Loucy (cell line): ENCODE measurements around the gene CKAP4.
A peak's percentile ranks its signal among the peaks of the same experiment; 100 is the strongest.

Source experiments
- H2AFZ ChIP-seq: fragments of 200-600 bp; sonication (generic); 2 replicates; pipeline ENCODE4 v1.6.0; 2016; ENCODE audit warnings: antibody characterized with exemption, mild to moderate bottlenecking, low read length, moderate library complexity
- H3F3A ChIP-seq: fragments of 200-600 bp; 2 replicates; pipeline ENCODE4 v1.6.0; 2016; ENCODE audit warnings: antibody characterized with exemption, low read depth, mild to moderate bottlenecking
- H3K27me3 ChIP-seq: fragments of 200-600 bp; sonication (generic); 2 replicates; pipeline ENCODE4 v1.6.1; 2014; ENCODE audit warnings: low read length, mild to moderate bottlenecking; ENCODE audit not compliant: insufficient read depth, poor library complexity, severe bottlenecking
- H3K36me3 ChIP-seq: fragments of 200-600 bp; sonication (generic); 2 replicates; pipeline ENCODE4 v1.6.1; 2016; ENCODE audit warnings: low read length; ENCODE audit not compliant: insufficient read depth
- H3K4me1 ChIP-seq: fragments of 200-600 bp; sonication (generic); 2 replicates; pipeline ENCODE4 v1.5.1; 2014; ENCODE audit warnings: low read length, mild to moderate bottlenecking; ENCODE audit not compliant: insufficient read depth, poor library complexity, severe bottlenecking
- H3K4me2 ChIP-seq: fragments of 200-600 bp; sonication (generic); 2 replicates; pipeline ENCODE4 v1.6.0; 2014; ENCODE audit warnings: antibody characterized with exemption, low read length, low read depth, mild to moderate bottlenecking; ENCODE audit not compliant: poor library complexity, severe bottlenecking
- H3K4me3 ChIP-seq: fragments of 200-600 bp; sonication (generic); 2 replicates; pipeline ENCODE4 v1.5.1; 2014; ENCODE audit warnings: low read length, mild to moderate bottlenecking, mixed read lengths; ENCODE audit not compliant: poor library complexity, severe bottlenecking
- H3K79me2 ChIP-seq: fragments of 200-600 bp; sonication (generic); 2 replicates; pipeline ENCODE4 v1.6.1; 2014; ENCODE audit warnings: low read length; ENCODE audit not compliant: insufficient read depth
- H3K9ac ChIP-seq: fragments of 200-600 bp; sonication (generic); 2 replicates; pipeline ENCODE4 v1.6.0; 2014; ENCODE audit warnings: mild to moderate bottlenecking, low read depth, low read length, moderate library complexity; ENCODE audit not compliant: poor library complexity, severe bottlenecking
- H3K9me2 ChIP-seq: fragments of 200-600 bp; sonication (generic); replicated peaks from 2 replicates; pipeline ENCODE4 v1.6.1; 2016; ENCODE audit warnings: low read depth, low read length, mixed read lengths
- H3K9me3 ChIP-seq: fragments of 200-600 bp; sonication (generic); 2 replicates; pipeline ENCODE4 v1.6.1; 2014; ENCODE audit warnings: mild to moderate bottlenecking, antibody characterized with exemption, low read length, low read depth; ENCODE audit not compliant: insufficient read depth
- H4K20me1 ChIP-seq: fragments of 200-600 bp; sonication (generic); 2 replicates; pipeline ENCODE4 v1.6.0; 2014; ENCODE audit warnings: antibody characterized with exemption, low read length, mild to moderate bottlenecking; ENCODE audit not compliant: insufficient read depth, poor library complexity, severe bottlenecking
- EZH2phosphoT487 ChIP-seq: fragments of 200-600 bp; IDR thresholded peaks from 2 replicates; pipeline ENCODE4 v1.6.1; 2018; ENCODE audit warnings: antibody characterized with exemption, mild to moderate bottlenecking, moderate library complexity, borderline replicate concordance
- TF ChIP-seq, protein P1 (sequence below): fragments of 200-600 bp; sonication (generic); conservative IDR thresholded peaks from 2 replicates; pipeline ENCODE4 v1.5.1; 2014; ENCODE audit warnings: mild to moderate bottlenecking, antibody characterized with exemption, low read length

Gene CKAP4

DNA sequence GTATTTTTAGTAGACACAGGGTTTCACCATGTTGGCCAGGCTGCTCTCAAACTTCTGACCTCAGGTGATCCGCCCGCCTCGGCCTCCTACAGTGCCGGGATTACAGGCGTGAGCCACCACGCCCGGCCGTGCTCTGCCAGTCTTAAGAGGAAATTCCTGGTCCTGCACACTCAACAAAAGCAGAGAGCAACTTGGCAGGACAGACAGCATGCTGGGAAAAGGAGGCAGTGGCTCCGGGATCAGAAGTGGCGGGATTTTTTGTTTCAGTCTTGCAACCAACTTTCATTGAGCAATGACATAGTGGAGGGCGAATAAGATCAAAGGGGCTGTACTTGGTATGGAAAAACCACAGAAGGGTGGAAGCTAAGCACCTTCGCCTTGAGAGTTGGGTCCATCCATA, 2.1 kb downstream of the CKAP4 start:
- H4K20me1 ChIP-seq: peaks cover 20% of the 10 kb centered on the region
- H3K9me2 ChIP-seq: no peaks in the 10 kb centered on the region
- TF ChIP-seq, protein P1, sequence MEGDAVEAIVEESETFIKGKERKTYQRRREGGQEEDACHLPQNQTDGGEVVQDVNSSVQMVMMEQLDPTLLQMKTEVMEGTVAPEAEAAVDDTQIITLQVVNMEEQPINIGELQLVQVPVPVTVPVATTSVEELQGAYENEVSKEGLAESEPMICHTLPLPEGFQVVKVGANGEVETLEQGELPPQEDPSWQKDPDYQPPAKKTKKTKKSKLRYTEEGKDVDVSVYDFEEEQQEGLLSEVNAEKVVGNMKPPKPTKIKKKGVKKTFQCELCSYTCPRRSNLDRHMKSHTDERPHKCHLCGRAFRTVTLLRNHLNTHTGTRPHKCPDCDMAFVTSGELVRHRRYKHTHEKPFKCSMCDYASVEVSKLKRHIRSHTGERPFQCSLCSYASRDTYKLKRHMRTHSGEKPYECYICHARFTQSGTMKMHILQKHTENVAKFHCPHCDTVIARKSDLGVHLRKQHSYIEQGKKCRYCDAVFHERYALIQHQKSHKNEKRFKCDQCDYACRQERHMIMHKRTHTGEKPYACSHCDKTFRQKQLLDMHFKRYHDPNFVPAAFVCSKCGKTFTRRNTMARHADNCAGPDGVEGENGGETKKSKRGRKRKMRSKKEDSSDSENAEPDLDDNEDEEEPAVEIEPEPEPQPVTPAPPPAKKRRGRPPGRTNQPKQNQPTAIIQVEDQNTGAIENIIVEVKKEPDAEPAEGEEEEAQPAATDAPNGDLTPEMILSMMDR: no peak
- TF ChIP-seq EZH2phosphoT487: no peak
- no peaks in the 10 kb centered on the region for H3K9me3 ChIP-seq
- H3K9ac ChIP-seq: peak overlapping the region; percentile 93
- H3K4me1 ChIP-seq: peaks cover 46% of the 10 kb centered on the region
- H2AFZ ChIP-seq: no peak overlapping the region
- H3K4me2 ChIP-seq: peak overlapping the region; percentile 95
- peak overlapping the region; percentile 93 for H3K4me3 ChIP-seq
- no peaks in the 10 kb centered on the region for H3K27me3 ChIP-seq
- H3F3A ChIP-seq: no peaks in the 10 kb centered on the region; the same call in 1 of the 2 replicates
- H3K79me2 ChIP-seq: peaks cover 35% of the 10 kb centered on the region
- H3K36me3 ChIP-seq: no peaks in the 10 kb centered on the region

DNA sequence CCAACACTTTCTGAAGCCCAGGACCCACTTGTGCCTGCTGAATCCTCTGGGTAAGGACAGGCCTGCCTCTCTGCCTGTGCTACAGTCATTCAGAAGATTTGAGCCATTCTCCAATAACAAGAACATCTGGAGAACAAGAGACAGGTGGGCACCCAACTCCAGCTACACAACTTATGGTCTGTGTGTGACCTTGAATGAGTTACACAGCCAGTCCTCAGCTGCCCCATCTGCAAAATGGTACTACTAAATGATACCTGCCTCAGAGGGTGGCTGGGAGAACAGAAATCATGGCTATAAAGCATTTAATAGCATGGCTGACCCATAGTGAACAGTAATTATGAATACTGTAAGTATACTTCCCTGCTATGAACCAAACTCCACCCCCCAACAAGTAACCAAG, 4.2 kb downstream of the CKAP4 start:
- H3K36me3 ChIP-seq: peaks cover 11% of the 10 kb centered on the region; the same call in 1 of the 2 replicates
- H3K9me2 ChIP-seq: no peaks in the 10 kb centered on the region
- H2AFZ ChIP-seq: no peak overlapping the region
- H3K27me3 ChIP-seq: no peaks in the 10 kb centered on the region
- no peaks in the 10 kb centered on the region for H3K9me3 ChIP-seq
- H4K20me1 ChIP-seq: peaks cover 20% of the 10 kb centered on the region
- peaks cover 35% of the 10 kb centered on the region for H3K79me2 ChIP-seq
- no peak for TF ChIP-seq EZH2phosphoT487
- TF ChIP-seq, protein P1: no peak
- H3K9ac ChIP-seq: no peak overlapping the region
- H3K4me1 ChIP-seq: peaks cover 37% of the 10 kb centered on the region
- peak overlapping the region; percentile 0 for H3K4me3 ChIP-seq
- no peaks in the 10 kb centered on the region for H3F3A ChIP-seq
- H3K4me2 ChIP-seq: peak overlapping the region; percentile 45

DNA sequence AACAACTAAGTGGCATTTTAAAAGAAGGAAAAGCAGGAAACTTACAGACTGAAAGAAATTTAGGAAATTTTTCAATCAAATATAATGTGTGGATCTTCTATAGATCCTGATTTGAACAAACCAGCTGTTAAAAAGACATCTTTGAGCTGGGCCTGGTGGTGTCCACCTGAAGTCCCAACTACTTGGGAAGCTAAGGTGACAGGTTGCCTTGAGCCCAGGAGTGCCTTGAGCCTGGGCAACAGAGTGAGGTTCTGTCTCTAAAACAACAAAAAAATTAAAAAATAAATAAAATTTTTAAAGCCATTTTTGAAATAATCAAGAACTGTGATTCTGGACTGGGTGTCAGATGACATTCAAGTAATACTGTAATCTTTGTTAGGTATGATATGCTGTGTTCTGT, 7.0 kb downstream of the CKAP4 start:
- H4K20me1 ChIP-seq: peaks cover 11% of the 10 kb centered on the region
- H3K79me2 ChIP-seq: peaks cover 20% of the 10 kb centered on the region
- no peak overlapping the region for H3K4me2 ChIP-seq
- H3K4me3 ChIP-seq: no peak overlapping the region
- H3F3A ChIP-seq: no peaks in the 10 kb centered on the region
- no peaks in the 10 kb centered on the region for H3K9me2 ChIP-seq
- TF ChIP-seq EZH2phosphoT487: no peak
- TF ChIP-seq, protein P1: no peak
- no peak overlapping the region for H3K9ac ChIP-seq
- H3K9me3 ChIP-seq: no peaks in the 10 kb centered on the region
- H2AFZ ChIP-seq: no peak overlapping the region
- H3K36me3 ChIP-seq: peaks cover 18% of the 10 kb centered on the region; the same call in 1 of the 2 replicates
- peaks cover 27% of the 10 kb centered on the region for H3K4me1 ChIP-seq
- H3K27me3 ChIP-seq: no peaks in the 10 kb centered on the region
